Stimulated activated CD8-positive, alpha-beta memory T cell treated with anti-CD3 and anti-CD28 coated beads, Interleukin-4, amount 100 ng/mL, for 1 hour (primary cell): ENCODE data around the gene GMDS.

Experiments
- DNase-seq, 2 donors: peaks; one replicate each; pipeline ENCODE4 v3.0.0-alpha.2; 2020; ENCODE audit warnings: low read depth in 2 of 2, low spot score in 1 of 2

Gene GMDS

GRCh38 chr6:1814279-1814678 is 431.1 kb downstream of the GMDS start:
- DNase-seq, result no peak

- DNase-seq, result no peak
Measured at GRCh38 chr6:1812487-1812886, 432.9 kb downstream of the GMDS start.

GRCh38 chr6:1812034-1812433 is 433.4 kb downstream of the GMDS start:
- no peak for DNase-seq

- DNase-seq, result no peak
Measured at GRCh38 chr6:1810880-1811279, 434.5 kb downstream of the GMDS start.

GRCh38 chr6:1809291-1809988 is 436.0 kb downstream of the GMDS start:
- DNase-seq, result no peak

GRCh38 chr6:1806935-1807334 is 438.5 kb downstream of the GMDS start:
- DNase-seq, result no peak

- no peak for DNase-seq
Measured at GRCh38 chr6:1802491-1803395, 442.7 kb downstream of the GMDS start.

GRCh38 chr6:1801401-1801800 is 444.0 kb downstream of the GMDS start:
- DNase-seq, result no peak

- DNase-seq, result no peak
Measured at GRCh38 chr6:1800845-1801244, 444.6 kb downstream of the GMDS start.

GRCh38 chr6:1798965-1799325 is 446.5 kb downstream of the GMDS start:
- DNase-seq, result no peak

GRCh38 chr6:1798303-1798964 is 447.0 kb downstream of the GMDS start:
- DNase-seq, result no peak

GRCh38 chr6:1797801-1798200 is 447.6 kb downstream of the GMDS start:
- no peak for DNase-seq

GRCh38 chr6:1796706-1797529 is 448.5 kb downstream of the GMDS start:
- DNase-seq, result no peak

- no peak for DNase-seq
Measured at GRCh38 chr6:1795910-1796309, 449.5 kb downstream of the GMDS start.

GRCh38 chr6:1792989-1793388 is 452.4 kb downstream of the GMDS start:
- no peak for DNase-seq

- DNase-seq, result no peak
Measured at GRCh38 chr6:1790684-1791083, 454.7 kb downstream of the GMDS start.

GRCh38 chr6:1789092-1789491 is 456.3 kb downstream of the GMDS start:
- DNase-seq, result no peak

- no peak for DNase-seq
Measured at GRCh38 chr6:1787894-1788293, 457.5 kb downstream of the GMDS start.

- DNase-seq, result no peak
Measured at GRCh38 chr6:1786455-1787453, 458.7 kb downstream of the GMDS start.

GRCh38 chr6:1784422-1784884 is 461.0 kb downstream of the GMDS start:
- no peak for DNase-seq
